Activated CD8-positive, alpha-beta T cell treated with anti-CD3 and anti-CD28 coated beads, Interleukin-2, amount 10 ng/mL, durations not matched to agents 7 days and 5 days (primary cell): Measurements from ENCODE around the gene ARRB1. TPM values are rescaled to one million over a fixed set of nuclear protein-coding genes. Genes with fewer than 3 reads are reported as not detected.
A peak's percentile ranks its signal among the peaks of the same experiment; 100 is the strongest.
"Not testable (repeated sequence)": the region's sequence is repeated elsewhere in the genome, so short reads cannot be mapped to it uniquely, and the experiment has no call there.

ENCODE experiments used
- ATAC-seq: fragments of 150-1000 bp; cut with Tn5 transposase; one replicate; pipeline ENCODE4 v1.10.0; 2021; ENCODE audit warnings: moderate library complexity
- CTCF ChIA-PET: fragments of 350-600 bp; sonication (Branson Sonifier 250); formaldehyde crosslinking; loops from one replicate; lab custom pipeline; 2021; ENCODE audit warnings: antibody characterized with exemption; lab: Charles Lee
- POLR2A ChIA-PET: fragments of 350-600 bp; sonication (Branson Sonifier 250); formaldehyde crosslinking; loops from one replicate; lab custom pipeline; 2021; ENCODE audit warnings: antibody characterized with exemption; lab: Charles Lee
- DNase-seq: peaks from one replicate; pipeline ENCODE4 v3.0.0-alpha.2; 2020
- H3K27ac Mint-ChIP-seq: one replicate; pipeline ENCODE4 v1.8.0; 2021; ENCODE audit warnings: mild to moderate bottlenecking, mixed read lengths
- H3K27me3 Mint-ChIP-seq: one replicate; pipeline ENCODE4 v1.8.0; 2021; ENCODE audit warnings: low read depth, mixed read lengths
- H3K36me3 Mint-ChIP-seq: one replicate; pipeline ENCODE4 v1.8.0; 2021; ENCODE audit warnings: low read depth, mixed read lengths
- H3K4me1 Mint-ChIP-seq: one replicate; pipeline ENCODE4 v1.8.0; 2021; ENCODE audit warnings: low read depth, mixed read lengths
- H3K4me3 Mint-ChIP-seq: one replicate; pipeline ENCODE4 v1.8.0; 2021; ENCODE audit warnings: mild to moderate bottlenecking, mixed read lengths
- H3K9me3 Mint-ChIP-seq: one replicate; pipeline ENCODE4 v1.8.0; 2022; ENCODE audit warnings: mixed read lengths; ENCODE audit not compliant: insufficient read depth
- total RNA-seq, 2 experiments: library from RNA; stranded (reverse); gene quantifications; one replicate each; pipeline ENCODE4 v1.2.3, GENCODE V29; 2021

ARRB1 gene
- total RNA-seq, 2 experiments from 2014 or later, result 69.4 to 82.6 TPM

GRCh38 chr11:75280770-75281468 is 70.5 kb downstream of the ARRB1 start:
- no peaks in the 10 kb centered on the region for H3K27me3 Mint-ChIP-seq
- peaks cover 24% of the 10 kb centered on the region for H3K4me1 Mint-ChIP-seq
- H3K4me3 Mint-ChIP-seq, result no peak overlapping the region
- POLR2A ChIA-PET, result interaction anchor here (1.0 to 1.7 kb wide), 4 partner anchors 33 to 107 kb away, joined by 3 to 7 read pairs (median 4); no protein-coding TSS in a partner anchor
- no peak overlapping the region for H3K27ac Mint-ChIP-seq
- CTCF ChIA-PET, result interaction anchor here (0.7 to 13.3 kb wide), 29 partner anchors 9 to 251 kb away, joined by 3 to 401 read pairs (median 6); partner anchors contain the start of gene RPS3
- DNase-seq (no peak), ATAC-seq (no peak)
- H3K9me3 Mint-ChIP-seq, result no peaks in the 10 kb centered on the region
- peaks cover 39% of the 10 kb centered on the region for H3K36me3 Mint-ChIP-seq

DNA sequence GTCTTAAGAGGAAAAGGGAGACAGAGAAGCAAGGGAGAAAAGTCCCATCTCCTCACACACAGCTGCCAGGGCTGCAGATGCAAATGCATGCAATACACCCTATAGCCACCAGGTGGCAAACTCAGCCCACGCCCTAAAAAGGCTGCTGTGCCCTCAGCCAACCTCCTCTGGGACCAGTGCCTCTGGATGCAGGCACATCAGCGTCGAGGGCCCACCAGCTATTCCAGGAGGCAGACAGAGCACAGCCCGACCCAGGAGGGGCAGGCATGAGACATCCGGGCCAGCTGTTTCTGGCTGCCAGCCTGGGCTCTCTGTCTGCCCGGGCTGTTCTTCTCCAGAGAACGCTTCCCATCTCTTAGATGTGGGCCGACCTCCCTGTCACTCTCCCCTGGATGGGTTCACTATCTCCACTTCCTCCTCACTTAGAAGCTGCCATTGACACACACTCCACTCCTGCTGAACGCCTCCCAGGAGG is 71.2 kb downstream of the ARRB1 start:
- H3K36me3 Mint-ChIP-seq, result peaks cover 43% of the 10 kb centered on the region
- CTCF ChIA-PET, result interaction anchor here (0.6 to 13.3 kb wide), 34 partner anchors 9 to 251 kb away, joined by 3 to 401 read pairs (median 6); partner anchors contain the start of genes ARRB1 and RPS3
- peak overlapping the region; percentile 69 for H3K27ac Mint-ChIP-seq

DNA sequence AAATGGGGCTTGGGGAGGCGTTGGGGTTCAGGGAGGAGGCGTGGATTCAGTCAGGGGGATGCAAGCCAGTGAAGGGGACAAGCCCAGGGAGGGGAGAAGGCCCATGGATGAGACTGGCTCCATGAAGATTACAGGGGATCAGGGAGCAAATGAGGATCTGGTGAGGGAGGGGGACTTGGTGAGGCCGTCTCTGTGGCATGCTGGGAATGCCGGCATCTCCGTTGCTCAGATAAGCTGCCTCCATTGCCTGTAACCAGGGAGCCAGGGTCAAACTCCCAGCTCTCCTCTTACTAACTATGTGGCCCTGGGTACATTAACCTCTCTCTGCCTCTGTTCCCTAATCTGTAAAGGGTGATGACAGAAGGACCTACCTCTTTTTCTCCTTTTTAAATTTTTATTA is 72.2 kb downstream of the ARRB1 start:
- no peak overlapping the region for H3K4me3 Mint-ChIP-seq
- no peaks in the 10 kb centered on the region for H3K9me3 Mint-ChIP-seq
- CTCF ChIA-PET, result interaction anchor here (0.8 to 13.3 kb wide), 27 partner anchors 8 to 252 kb away, joined by 3 to 401 read pairs (median 6); partner anchors contain the start of gene RPS3
- POLR2A ChIA-PET, result interaction anchor here (0.7 to 1.7 kb wide), 5 partner anchors 31 to 121 kb away, joined by 3 to 7 read pairs (median 4); no protein-coding TSS in a partner anchor
- no peaks in the 10 kb centered on the region for H3K27me3 Mint-ChIP-seq
- peak overlapping the region; percentile 39 for H3K27ac Mint-ChIP-seq
- H3K4me1 Mint-ChIP-seq, result peaks cover 36% of the 10 kb centered on the region
- DNase-seq (no peak), ATAC-seq (no peak)
- H3K36me3 Mint-ChIP-seq, result peaks cover 44% of the 10 kb centered on the region

More for the DNA sequence above, 71.2 kb downstream of the ARRB1 start:
- Mint-ChIP-seq H3K27me3 (no peaks in the 10 kb centered on the region), H3K9me3 (no peaks in the 10 kb centered on the region), H3K4me3 (no peak overlapping the region), H3K4me1 (peaks cover 31% of the 10 kb centered on the region)
- POLR2A ChIA-PET, result interaction anchor here (1.0 to 1.7 kb wide), 5 partner anchors 32 to 107 kb away, joined by 3 to 7 read pairs (median 4); no protein-coding TSS in a partner anchor
- ATAC-seq (peak; percentile 62), DNase-seq (peak; percentile 85)

GRCh38 chr11:75277991-75278790 is 73.3 kb downstream of the ARRB1 start:
- peaks cover 42% of the 10 kb centered on the region for H3K4me1 Mint-ChIP-seq
- no peaks in the 10 kb centered on the region for H3K27me3 Mint-ChIP-seq
- ChIA-PET CTCF (interaction anchor here (0.6 to 13.3 kb wide), 5 partner anchors 30 to 108 kb away, joined by 3 to 401 read pairs (median 4); partner anchors contain the start of gene TPBGL), POLR2A (no interaction called here)
- H3K36me3 Mint-ChIP-seq, result peaks cover 54% of the 10 kb centered on the region
- H3K27ac Mint-ChIP-seq, result peak overlapping the region; percentile 99
- DNase-seq, result no peak
- no peak overlapping the region for H3K4me3 Mint-ChIP-seq
- no peaks in the 10 kb centered on the region for H3K9me3 Mint-ChIP-seq
- ATAC-seq, result no peak

- H3K27ac Mint-ChIP-seq, result peak overlapping the region; percentile 99
Observed at GRCh38 chr11:75277211-75277805, 74.2 kb downstream of the ARRB1 start.

GRCh38 chr11:75276686-75277085 is 74.8 kb downstream of the ARRB1 start:
- CTCF ChIA-PET, result interaction anchor here (0.6 to 13.3 kb wide), 23 partner anchors 8 to 255 kb away, joined by 3 to 401 read pairs (median 6); partner anchors contain the start of genes ARRB1 and TPBGL
- Mint-ChIP-seq H3K27ac (peak overlapping the region; percentile 99), H3K9me3 (no peaks in the 10 kb centered on the region), H3K36me3 (peaks cover 58% of the 10 kb centered on the region), H3K27me3 (no peaks in the 10 kb centered on the region), H3K4me1 (peaks cover 43% of the 10 kb centered on the region), H3K4me3 (no peak overlapping the region)
- DNase-seq (peak; percentile 19), ATAC-seq (no peak)
- POLR2A ChIA-PET, result interaction anchor here (0.9 to 1.7 kb wide), 7 partner anchors 73 to 125 kb away, joined by 3 to 8 read pairs (median 4); no protein-coding TSS in a partner anchor

More at GRCh38 chr11:75277211-75277805, 74.2 kb downstream of the ARRB1 start:
- ChIA-PET POLR2A (interaction anchor here (1.4 kb wide), 1 partner anchor 106 kb away, joined by 3 read pairs; no protein-coding TSS in a partner anchor), CTCF (interaction anchor here (0.6 to 13.3 kb wide), 13 partner anchors 29 to 255 kb away, joined by 3 to 401 read pairs (median 7); partner anchors contain the start of genes ARRB1 and TPBGL)
- DNase-seq (peak; percentile 6), ATAC-seq (no peak)
- H3K9me3 Mint-ChIP-seq, result no peaks in the 10 kb centered on the region
- H3K27me3 Mint-ChIP-seq, result no peaks in the 10 kb centered on the region
- H3K36me3 Mint-ChIP-seq, result peaks cover 60% of the 10 kb centered on the region
- no peak overlapping the region for H3K4me3 Mint-ChIP-seq
- H3K4me1 Mint-ChIP-seq, result peaks cover 43% of the 10 kb centered on the region

DNA sequence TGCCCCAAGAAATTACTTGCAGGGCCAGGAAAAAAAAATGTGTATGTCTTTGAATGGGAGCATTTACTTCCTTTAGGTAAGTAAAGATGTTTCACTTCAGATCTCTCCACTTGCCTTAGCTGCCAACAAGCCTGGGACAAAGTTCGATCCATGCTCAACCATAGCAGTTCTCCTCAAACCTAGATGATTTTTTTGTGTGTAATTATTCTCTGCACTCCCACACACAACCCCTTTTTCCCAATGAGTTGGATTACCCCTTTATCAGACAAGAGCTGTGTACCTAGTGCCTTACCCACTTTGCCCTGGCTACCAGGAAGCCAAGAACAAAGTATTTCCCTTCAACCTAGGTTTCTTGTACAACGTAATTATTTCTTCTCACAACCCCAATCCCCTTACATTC is 75.3 kb downstream of the ARRB1 start:
- peaks cover 61% of the 10 kb centered on the region for H3K36me3 Mint-ChIP-seq

DNA sequence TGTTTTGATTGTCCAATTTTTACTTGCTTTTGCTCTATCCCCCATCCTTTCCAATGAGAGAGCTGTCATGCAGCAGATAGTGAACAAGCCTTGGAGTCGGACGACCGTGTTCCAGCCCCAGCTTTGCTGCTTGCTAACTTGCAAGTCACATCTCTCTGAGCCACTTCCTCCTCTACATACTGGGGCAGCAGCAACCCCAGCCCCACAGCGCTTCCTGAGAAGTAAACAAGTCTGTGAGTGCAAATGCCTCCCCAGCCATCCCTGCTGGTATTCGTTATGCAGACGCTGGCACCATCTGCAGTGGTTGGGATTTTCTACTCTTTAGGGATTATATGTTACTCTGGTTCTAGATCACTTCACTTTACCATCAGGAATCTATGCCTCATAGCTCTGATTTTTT is 75.9 kb downstream of the ARRB1 start:
- Mint-ChIP-seq H3K27ac (peak overlapping the region; percentile 99), H3K27me3 (no peaks in the 10 kb centered on the region), H3K9me3 (no peaks in the 10 kb centered on the region), H3K36me3 (peaks cover 59% of the 10 kb centered on the region), H3K4me1 (peaks cover 49% of the 10 kb centered on the region), H3K4me3 (peak overlapping the region; percentile 74)
- ATAC-seq, result peak; percentile 93
- ChIA-PET POLR2A (interaction anchor here (0.7 to 2.0 kb wide), 13 partner anchors 14 to 327 kb away, joined by 3 to 11 read pairs (median 3); partner anchors contain the start of genes SPCS2 and XRRA1), CTCF (interaction anchor here (0.8 to 13.3 kb wide), 29 partner anchors 9 to 257 kb away, joined by 3 to 401 read pairs (median 5); partner anchors contain the start of genes ARRB1 and TPBGL)
- DNase-seq, result peak; percentile 86

More for the DNA sequence above, 75.3 kb downstream of the ARRB1 start:
- ChIA-PET CTCF (interaction anchor here (0.6 to 13.3 kb wide), 29 partner anchors 9 to 256 kb away, joined by 3 to 401 read pairs (median 6); partner anchors contain the start of genes ARRB1 and TPBGL), POLR2A (interaction anchor here (0.9 to 1.7 kb wide), 7 partner anchors 74 to 125 kb away, joined by 3 to 8 read pairs (median 4); no protein-coding TSS in a partner anchor)
- H3K27ac Mint-ChIP-seq, result peak overlapping the region; percentile 99
- DNase-seq (no peak), ATAC-seq (no peak)
- H3K9me3 Mint-ChIP-seq, result no peaks in the 10 kb centered on the region
- H3K27me3 Mint-ChIP-seq, result no peaks in the 10 kb centered on the region
- peak overlapping the region; percentile 29 for H3K4me3 Mint-ChIP-seq
- peaks cover 47% of the 10 kb centered on the region for H3K4me1 Mint-ChIP-seq

DNA sequence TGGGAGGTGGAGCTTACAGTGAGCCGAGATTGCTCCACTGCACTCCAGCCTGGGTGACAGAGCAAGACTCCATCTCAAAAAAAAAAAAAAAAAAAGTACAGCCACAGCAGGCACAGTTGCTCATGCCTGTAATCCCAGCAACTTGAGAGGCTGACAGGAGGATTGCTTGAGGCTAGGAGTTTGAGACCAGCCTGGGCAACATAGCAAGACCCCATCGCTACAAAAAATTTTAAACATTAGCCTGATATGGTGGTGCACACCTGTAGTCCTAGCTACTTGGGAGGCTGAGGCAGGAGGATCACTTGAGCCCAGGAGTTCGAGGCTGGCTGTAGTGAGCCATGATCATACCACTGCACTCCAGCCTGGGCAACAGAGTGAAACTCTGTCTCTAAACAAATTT is 76.7 kb downstream of the ARRB1 start:
- POLR2A ChIA-PET, result interaction anchor here (0.6 to 2.0 kb wide), 7 partner anchors 13 to 288 kb away, joined by 3 to 11 read pairs (median 3); no protein-coding TSS in a partner anchor
- H3K4me1 Mint-ChIP-seq, result peaks cover 45% of the 10 kb centered on the region

More for the DNA sequence above, 76.7 kb downstream of the ARRB1 start:
- not testable (repeated sequence) for ATAC-seq, DNase-seq, H3K9me3 Mint-ChIP-seq, H3K27ac Mint-ChIP-seq, H3K27me3 Mint-ChIP-seq, H3K4me3 Mint-ChIP-seq
- H3K36me3 Mint-ChIP-seq, result peaks cover 55% of the 10 kb centered on the region
- CTCF ChIA-PET, result interaction anchor here (0.8 to 13.3 kb wide), 12 partner anchors 26 to 257 kb away, joined by 3 to 401 read pairs (median 8); partner anchors contain the start of gene TPBGL
